Skeletal muscle tissue (tissue), 4 donors: ENCODE results near the gene ADAM22. TPM values are rescaled to one million over a fixed set of nuclear protein-coding genes. Genes with fewer than 3 reads are reported as not detected.

Experiments
- H3K27ac ChIP-seq: one replicate; pipeline ENCODE4 v1.7.0; 2013; ENCODE audit warnings: mild to moderate bottlenecking, low read depth, low read length, inconsistent platforms
- H3K27me3 ChIP-seq, 3 donors: one replicate each; pipeline ENCODE4 v1.7.0; 2013; ENCODE audit warnings: low read length in 3 of 3; ENCODE audit not compliant: control insufficient read depth in 3 of 3, insufficient read depth in 3 of 3
- H3K36me3 ChIP-seq, 3 donors: one replicate each; pipeline ENCODE4 v1.7.0; 2013; ENCODE audit warnings: low read length in 3 of 3; ENCODE audit not compliant: control insufficient read depth in 3 of 3, insufficient read depth in 3 of 3
- H3K4me1 ChIP-seq, 3 donors: one replicate each; pipeline ENCODE4 v1.7.0; 2013; ENCODE audit warnings: low read length in 3 of 3, mild to moderate bottlenecking in 3 of 3; ENCODE audit not compliant: control insufficient read depth in 3 of 3, insufficient read depth in 3 of 3
- H3K4me3 ChIP-seq, 3 donors: one replicate each; pipeline ENCODE4 v1.7.0; 2013; ENCODE audit warnings: low read length in 3 of 3
- H3K9ac ChIP-seq, 3 donors: one replicate each; pipeline ENCODE4 v1.7.0; 2013; ENCODE audit warnings: low read length in 3 of 3, mild to moderate bottlenecking in 3 of 3, moderate library complexity in 2 of 3, low read depth in 1 of 3
- H3K9me3 ChIP-seq, 3 donors: one replicate each; pipeline ENCODE4 v1.7.0; 2013; ENCODE audit warnings: low read length in 3 of 3; ENCODE audit not compliant: control insufficient read depth in 3 of 3
- total RNA-seq: library from RNA; depleted of rRNA; stranded (reverse); fragments of >200 nt; gene quantifications from one replicate; pipeline ENCODE4 v1.2.3, GENCODE V29; 2014
- donor health status: Osteomylitis.

Gene ADAM22
- total RNA-seq, 1 donor from 2014 or later: 9.9 TPM

GRCh38 chr7:88214456-88214855, 280.4 kb downstream of the ADAM22 start:
- Histone ChIP-seq H3K36me3 (peaks cover 11 to 36% (median 35%) of the 10 kb centered on the region in 3 donors), H3K4me1 (peaks cover 4 to 12% (median 11%) of the 10 kb centered on the region in 3 donors), H3K27ac (no peak overlapping the region)

GRCh38 chr7:88215295-88215694, 281.2 kb downstream of the ADAM22 start:
- Histone ChIP-seq H3K4me1 (peaks cover 4 to 15% (median 12%) of the 10 kb centered on the region in 3 donors), H3K9me3 (no peaks in the 10 kb centered on the region), H3K4me3 (no peak overlapping the region), H3K27me3 (no peaks in the 10 kb centered on the region), H3K9ac (no peak overlapping the region), H3K27ac (no peak overlapping the region), H3K36me3 (peaks cover 7 to 32% (median 29%) of the 10 kb centered on the region in 3 donors)

More at GRCh38 chr7:88214456-88214855, 280.4 kb downstream of the ADAM22 start:
- Histone ChIP-seq H3K9ac (no peak overlapping the region), H3K27me3 (no peaks in the 10 kb centered on the region), H3K4me3 (no peak overlapping the region), H3K9me3 (no peaks in the 10 kb centered on the region)

GRCh38 chr7:88216276-88216675, 282.2 kb downstream of the ADAM22 start:
- peaks cover 5 to 31% (median 27%) of the 10 kb centered on the region in 3 donors for H3K36me3 ChIP-seq

GRCh38 chr7:88217675-88218428, 283.8 kb downstream of the ADAM22 start:
- peak overlapping the region in 1 of 3 donors; percentile 24 for H3K9ac ChIP-seq
- peaks cover 5 to 29% (median 17%) of the 10 kb centered on the region in 3 donors for H3K36me3 ChIP-seq
- no peak overlapping the region for H3K27ac ChIP-seq
- peaks cover 4 to 22% (median 12%) of the 10 kb centered on the region in 3 donors for H3K4me1 ChIP-seq
- H3K9me3 ChIP-seq: no peaks in the 10 kb centered on the region
- no peaks in the 10 kb centered on the region for H3K27me3 ChIP-seq
- peak overlapping the region in 1 of 3 donors; percentile 32 for H3K4me3 ChIP-seq

More at GRCh38 chr7:88216276-88216675, 282.2 kb downstream of the ADAM22 start:
- Histone ChIP-seq H3K9me3 (no peaks in the 10 kb centered on the region), H3K27me3 (no peaks in the 10 kb centered on the region), H3K4me3 (no peak overlapping the region), H3K9ac (no peak overlapping the region), H3K27ac (no peak overlapping the region), H3K4me1 (peaks cover 4 to 22% (median 12%) of the 10 kb centered on the region in 3 donors)

- Histone ChIP-seq H3K4me3 (peak overlapping the region; percentile 85 to 91 (median 86)), H3K4me1 (peaks cover 4 to 22% (median 12%) of the 10 kb centered on the region in 3 donors), H3K27me3 (no peaks in the 10 kb centered on the region), H3K9me3 (no peaks in the 10 kb centered on the region), H3K9ac (peak overlapping the region in 2 of 3 donors; percentile 73 to 87), H3K36me3 (peaks cover 5 to 23% (median 16%) of the 10 kb centered on the region in 3 donors), H3K27ac (peak overlapping the region; percentile 41)
Measured at GRCh38 chr7:88218429-88218745, 284.3 kb downstream of the ADAM22 start.

GRCh38 chr7:88218836-88219605, 285.0 kb downstream of the ADAM22 start:
- Histone ChIP-seq H3K9ac (peak overlapping the region; percentile 73 to 88 (median 87)), H3K4me1 (peaks cover 4 to 22% (median 12%) of the 10 kb centered on the region in 3 donors), H3K27me3 (no peaks in the 10 kb centered on the region), H3K9me3 (no peaks in the 10 kb centered on the region), H3K36me3 (peaks cover 4 to 21% (median 12%) of the 10 kb centered on the region in 3 donors), H3K27ac (peak overlapping the region; percentile 41), H3K4me3 (peak overlapping the region; percentile 85 to 91 (median 86))

- peaks cover 4 to 15% (median 6%) of the 10 kb centered on the region in 3 donors for H3K36me3 ChIP-seq
- no peaks in the 10 kb centered on the region for H3K27me3 ChIP-seq
- peak within 1 kb of the TSS; percentile 88 for H3K27ac ChIP-seq
- peak within 1 kb of the TSS; percentile 87 to 89 (median 88) for H3K9ac ChIP-seq
- peaks cover 4 to 22% (median 12%) of the 10 kb centered on the region in 3 donors for H3K4me1 ChIP-seq
- H3K4me3 ChIP-seq: peak within 1 kb of the TSS; percentile 85 to 91 (median 86)
- no peaks in the 10 kb centered on the region for H3K9me3 ChIP-seq
Measured at GRCh38 chr7:88219781-88220747, 286.0 kb downstream of the ADAM22 start, which contains the start of gene SRI. TSS of gene SRI (minus strand) at chr7:88220038. CDS start at chr7:88220026, 12 bp downstream.

- Histone ChIP-seq H3K9ac (no peak overlapping the region), H3K4me1 (peaks cover 4 to 19% (median 8%) of the 10 kb centered on the region in 3 donors), H3K4me3 (no peak overlapping the region), H3K36me3 (no peaks in the 10 kb centered on the region), H3K27ac (no peak overlapping the region), H3K27me3 (no peaks in the 10 kb centered on the region), H3K9me3 (no peaks in the 10 kb centered on the region)
Measured at GRCh38 chr7:88223265-88223664, 289.2 kb downstream of the ADAM22 start.

- Histone ChIP-seq H3K36me3 (no peaks in the 10 kb centered on the region), H3K4me3 (no peak overlapping the region), H3K4me1 (peaks cover 0 to 11% (median 0%) of the 10 kb centered on the region in 3 donors), H3K27ac (no peak overlapping the region), H3K9ac (no peak overlapping the region), H3K27me3 (no peaks in the 10 kb centered on the region), H3K9me3 (no peaks in the 10 kb centered on the region)
Measured at GRCh38 chr7:88224601-88225275, 290.7 kb downstream of the ADAM22 start.
